SK-N-SH (cell line): ENCODE measurements around the gene EFTUD2. TPM values are rescaled to one million over a fixed set of nuclear protein-coding genes. Genes with fewer than 3 reads are reported as not detected.

ENCODE experiments used
- CTCF ChIA-PET: fragments of 300-600, 350-600 bp; formaldehyde crosslinking; extraction: SDS; loops from one replicate; lab custom pipeline; 2021; lab: Yijun Ruan, JAX
- POLR2A ChIA-PET: fragments of 350-600 bp; sonication (Branson Sonifier 250); formaldehyde crosslinking; extraction: SDS; loops from one replicate; lab custom pipeline; 2020; ENCODE audit warnings: antibody characterized with exemption, inconsistent platforms; lab: Yijun Ruan, JAX
- DNase-seq: peaks from one replicate; pipeline ENCODE4 v3.0.0; 2012
- H2AFZ ChIP-seq: fragments of 200-600 bp; sonication (generic); 2 replicates; pipeline ENCODE4 v1.8.1; 2016; ENCODE audit warnings: antibody characterized with exemption, mild to moderate bottlenecking, low read depth
- H3F3A ChIP-seq: fragments of 200-600 bp; sonication (generic); replicated peaks from 2 replicates; pipeline ENCODE3; 2016; ENCODE audit warnings: antibody characterized with exemption, mild to moderate bottlenecking; ENCODE audit not compliant: insufficient read depth
- H3K27ac ChIP-seq, 2 experiments: fragments of 200-500 bp in 1 of 2; fragments of 200-600 bp in 1 of 2; sonication (Bioruptor generic) in 1 of 2; sonication (generic), shearing (Covaris generic) in 1 of 2; 2 replicates each; pipeline versions ENCODE4 v1.5.1 to v1.6.1; 2014 to 2016; ENCODE audit warnings: low read depth in 2 of 2, inconsistent platforms in 1 of 2, low read length in 1 of 2, mild to moderate bottlenecking in 1 of 2, mixed read lengths in 1 of 2
- H3K27me3 ChIP-seq: fragments of 200-600 bp; sonication (generic), shearing (Covaris generic); 2 replicates; pipeline ENCODE4 v1.6.1; 2016; ENCODE audit warnings: mixed run types; ENCODE audit not compliant: insufficient read depth
- H3K36me3 ChIP-seq, 2 experiments: fragments of 200-500 bp in 1 of 2; fragments of 200-600 bp in 1 of 2; sonication (Bioruptor generic) in 1 of 2; sonication (generic) in 1 of 2; replicated peaks in 1 of 2; 2 replicates each; pipeline versions ENCODE3 to v1.5.1; 2014 to 2016; ENCODE audit warnings: low read length in 1 of 2, mild to moderate bottlenecking in 1 of 2; ENCODE audit not compliant: insufficient read depth in 2 of 2, control insufficient read depth in 1 of 2
- H3K4me1 ChIP-seq, 2 experiments: fragments of 200-500 bp in 1 of 2; fragments of 200-600 bp in 1 of 2; sonication (Bioruptor generic) in 1 of 2; sonication (generic), shearing (Covaris generic) in 1 of 2; 2 replicates each; pipeline versions ENCODE4 v1.5.1 to v1.6.1; 2014 to 2016; ENCODE audit warnings: low read depth in 1 of 2, low read length in 1 of 2, mixed run types in 1 of 2; ENCODE audit not compliant: insufficient read depth in 2 of 2, control insufficient read depth in 1 of 2
- H3K4me2 ChIP-seq: fragments of 200-600 bp; sonication (generic), shearing (Covaris generic); 2 replicates; pipeline ENCODE4 v1.6.1; 2017; ENCODE audit warnings: mixed run types
- H3K4me3 ChIP-seq, 2 experiments: fragments of 200-500 bp in 1 of 2; fragments of 200-600 bp in 1 of 2; sonication (Bioruptor generic) in 1 of 2; sonication (generic), shearing (Covaris generic) in 1 of 2; 2 replicates each; pipeline versions ENCODE4 v1.5.1 to v1.8.1; 2014 to 2016; ENCODE audit warnings: low read depth in 2 of 2, inconsistent platforms in 1 of 2, low read length in 1 of 2, mild to moderate bottlenecking in 1 of 2, mixed read lengths in 1 of 2, moderate library complexity in 1 of 2
- H3K79me2 ChIP-seq: fragments of 200-600 bp; sonication (generic); 2 replicates; pipeline ENCODE4 v1.8.1; 2017; ENCODE audit warnings: mild to moderate bottlenecking; ENCODE audit not compliant: insufficient read depth
- H3K9ac ChIP-seq: fragments of 200-600 bp; sonication (generic); 2 replicates; pipeline ENCODE4 v1.6.1; 2017; ENCODE audit warnings: mixed run types
- H3K9me2 ChIP-seq: fragments of 200-600 bp; sonication (generic); 2 replicates; pipeline ENCODE4 v1.6.1; 2017; ENCODE audit warnings: mixed run types
- H3K9me3 ChIP-seq: fragments of 200-600 bp; sonication (generic); 2 replicates; pipeline ENCODE4 v1.6.1; 2017; ENCODE audit warnings: mixed run types, mild to moderate bottlenecking, moderate library complexity
- H4K20me1 ChIP-seq: fragments of 200-600 bp; sonication (generic); 2 replicates; pipeline ENCODE4 v1.6.1; 2017; ENCODE audit warnings: mild to moderate bottlenecking, mixed run types; ENCODE audit not compliant: insufficient read depth
- ELF1 ChIP-seq: IDR thresholded peaks from 2 replicates; pipeline ENCODE4 v1.4.0; 2012
- EP300 ChIP-seq, 2 experiments: IDR thresholded peaks; 2 replicates each; pipeline versions ENCODE4 v1.4.0 to v1.6.1; 2012; ENCODE audit warnings: borderline replicate concordance in 1 of 2, low read depth in 1 of 2, low read length in 1 of 2
- EZH2phosphoT487 ChIP-seq: fragments of 200-600 bp; sonication (generic); IDR thresholded peaks from 2 replicates; pipeline ENCODE4 v1.6.1; 2017; ENCODE audit warnings: low read depth, mixed run types, mild to moderate bottlenecking, antibody characterized with exemption, moderate library complexity, borderline replicate concordance
- FOXJ3 ChIP-seq: sonication (generic); formaldehyde crosslinking; IDR thresholded peaks from 2 replicates; pipeline ENCODE4 v1.5.1; 2020; ENCODE audit warnings: mild to moderate bottlenecking, missing genetic modification reagents
- FOXM1 ChIP-seq: IDR thresholded peaks from 2 replicates; pipeline ENCODE4 v1.4.0; 2012; ENCODE audit warnings: low read depth, mild to moderate bottlenecking
- GABPA ChIP-seq: IDR thresholded peaks from 2 replicates; pipeline ENCODE4 v1.4.0; 2012; ENCODE audit warnings: low read depth, mild to moderate bottlenecking
- GATA2 ChIP-seq: sonication (generic); formaldehyde crosslinking; IDR thresholded peaks from 2 replicates; pipeline ENCODE4 v1.5.0; 2020; ENCODE audit warnings: mild to moderate bottlenecking, missing genetic modification reagents
- MEF2A ChIP-seq: IDR thresholded peaks from 2 replicates; pipeline ENCODE4 v1.4.0; 2012; ENCODE audit warnings: low read depth, borderline replicate concordance
- NRF1 ChIP-seq: IDR thresholded peaks from 2 replicates; pipeline ENCODE4 v1.6.1; 2012; ENCODE audit warnings: low read depth, mild to moderate bottlenecking, low read length
- RCOR1 ChIP-seq: fragments of 150-350 bp; IDR thresholded peaks from 2 replicates; pipeline ENCODE4 v1.6.1; 2017; ENCODE audit warnings: antibody characterized with exemption, low read length
- RXRA ChIP-seq: IDR thresholded peaks from 2 replicates; pipeline ENCODE4 v1.4.0; 2012; ENCODE audit warnings: low read depth, mild to moderate bottlenecking, borderline replicate concordance
- SMC3 ChIP-seq: IDR thresholded peaks from 2 replicates; pipeline ENCODE4 v1.6.1; 2012; ENCODE audit warnings: low read depth, low read length, improper control_type of control experiment
- WGBS: methylation state at CpG from one replicate; pipeline ENCODE4 v1.1.6; 2017; ENCODE audit warnings: low lambda C conversion rate; 5-methylcytosine and 5-hydroxymethylcytosine counted together
- polyA plus RNA-seq, 3 experiments: library from polyadenylated mRNA; depleted of rRNA; stranded (reverse); fragments of >200 nt; gene quantifications; 2 replicates each; pipeline ENCODE4 v1.2.3, GENCODE V29; 2012
- TF ChIP-seq, protein P1 (sequence below): fragments of 200-600 bp; sonication (generic); IDR thresholded peaks from 2 replicates; pipeline ENCODE4 v1.6.1; 2017; ENCODE audit warnings: antibody characterized with exemption, mild to moderate bottlenecking, moderate library complexity
- TF ChIP-seq, protein P2 (sequence below): IDR thresholded peaks from 2 replicates; pipeline ENCODE4; 2012
- TF ChIP-seq, protein P3 (sequence below): IDR thresholded peaks from 2 replicates; pipeline ENCODE4 v1.4.0; 2012; ENCODE audit warnings: low read depth, borderline replicate concordance

Gene EFTUD2
- polyA plus RNA-seq, 1 of the 3 experiments (the other 2 are of a cell fraction): 82.9 TPM

DNA sequence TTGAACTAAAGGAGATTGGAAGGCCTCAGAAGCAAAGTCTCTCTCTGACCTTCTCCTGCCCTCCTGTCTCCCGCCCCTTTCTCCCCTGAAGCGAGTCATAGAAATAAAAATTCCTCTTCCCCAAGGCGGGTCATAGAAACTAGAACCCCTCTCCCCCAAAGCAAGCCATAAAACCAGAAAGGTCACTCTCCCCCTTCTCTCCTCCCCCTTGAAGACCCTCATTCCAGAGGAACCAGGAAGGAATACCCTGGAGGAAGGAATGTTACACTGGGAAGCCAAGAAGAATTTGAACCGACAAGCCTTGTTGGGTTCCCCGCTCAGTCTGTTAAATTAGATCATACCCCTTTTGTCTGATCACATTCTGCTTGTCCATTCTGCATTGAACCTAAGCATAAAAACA is 66.4 kb downstream of the EFTUD2 start:
- Histone ChIP-seq H2AFZ (no peak overlapping the region), H3K4me3 (no peak overlapping the region), H3K4me2 (no peak overlapping the region), H3K27me3 (no peaks in the 10 kb centered on the region), H3K4me1 (peaks cover 2 to 4% of the 10 kb centered on the region in 2 experiments; a peak in 3 of 4 replicates), H3F3A (peaks cover 17% of the 10 kb centered on the region), H4K20me1 (peaks cover 6% of the 10 kb centered on the region; the same call in 1 of the 2 replicates), H3K9ac (no peak overlapping the region)
- CTCF ChIA-PET: interaction anchor here (1.1 to 13.4 kb wide), 2 partner anchors 56 to 266 kb away, joined by 3 to 109 read pairs; no protein-coding TSS in a partner anchor
- no peak for DNase-seq
- 90% methylated on average over 5 of the region's 5 CpGs for WGBS
- TF ChIP-seq MEF2A: no peak
- TF ChIP-seq, protein P1, sequence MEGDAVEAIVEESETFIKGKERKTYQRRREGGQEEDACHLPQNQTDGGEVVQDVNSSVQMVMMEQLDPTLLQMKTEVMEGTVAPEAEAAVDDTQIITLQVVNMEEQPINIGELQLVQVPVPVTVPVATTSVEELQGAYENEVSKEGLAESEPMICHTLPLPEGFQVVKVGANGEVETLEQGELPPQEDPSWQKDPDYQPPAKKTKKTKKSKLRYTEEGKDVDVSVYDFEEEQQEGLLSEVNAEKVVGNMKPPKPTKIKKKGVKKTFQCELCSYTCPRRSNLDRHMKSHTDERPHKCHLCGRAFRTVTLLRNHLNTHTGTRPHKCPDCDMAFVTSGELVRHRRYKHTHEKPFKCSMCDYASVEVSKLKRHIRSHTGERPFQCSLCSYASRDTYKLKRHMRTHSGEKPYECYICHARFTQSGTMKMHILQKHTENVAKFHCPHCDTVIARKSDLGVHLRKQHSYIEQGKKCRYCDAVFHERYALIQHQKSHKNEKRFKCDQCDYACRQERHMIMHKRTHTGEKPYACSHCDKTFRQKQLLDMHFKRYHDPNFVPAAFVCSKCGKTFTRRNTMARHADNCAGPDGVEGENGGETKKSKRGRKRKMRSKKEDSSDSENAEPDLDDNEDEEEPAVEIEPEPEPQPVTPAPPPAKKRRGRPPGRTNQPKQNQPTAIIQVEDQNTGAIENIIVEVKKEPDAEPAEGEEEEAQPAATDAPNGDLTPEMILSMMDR: peak; percentile 24; the same call in 1 of the 2 replicates
- TF ChIP-seq, all 33 proteins: peak for 1
- Histone ChIP-seq H3K36me3 (no peaks in the 10 kb centered on the region), H3K9me2 (no peaks in the 10 kb centered on the region), H3K9me3 (no peaks in the 10 kb centered on the region), H3K79me2 (peaks cover 20% of the 10 kb centered on the region), H3K27ac (no peak overlapping the region)
- POLR2A ChIA-PET: no interaction called here

DNA sequence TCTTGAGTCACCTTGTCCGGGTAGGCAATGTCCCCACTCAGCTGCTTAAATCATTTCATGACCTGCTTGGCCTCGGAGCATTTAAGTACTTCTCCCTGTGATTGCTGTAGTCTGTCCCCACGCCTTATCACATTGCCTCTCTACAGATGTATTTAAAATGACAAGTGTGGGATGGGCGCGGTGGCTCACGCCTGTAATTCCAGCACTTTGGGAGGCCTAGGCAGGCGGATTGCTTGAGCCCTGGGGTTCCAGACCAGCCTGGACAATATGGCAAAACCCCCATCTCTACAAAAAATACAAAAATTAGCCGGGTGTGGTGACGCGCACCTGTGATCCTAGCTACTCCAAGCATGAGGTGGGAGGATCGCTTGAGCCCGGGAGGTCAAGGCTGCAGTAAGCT is 67.9 kb downstream of the EFTUD2 start:
- H3F3A ChIP-seq: peaks cover 19% of the 10 kb centered on the region
- H2AFZ ChIP-seq: no peak overlapping the region
- H3K4me2 ChIP-seq: 0 out of 2 replicates have a peak overlapping the region, but pooled peaks have one; percentile 96
- peaks cover 2 to 4% of the 10 kb centered on the region in 2 experiments; a peak in 3 of 4 replicates for H3K4me1 ChIP-seq
- CTCF ChIA-PET: interaction anchor here (0.7 to 13.4 kb wide), 5 partner anchors 28 to 54 kb away, joined by 3 to 109 read pairs (median 4); no protein-coding TSS in a partner anchor
- TF ChIP-seq FOXM1 (no peak), GATA2 (CRISPR knock-in tag) (no peak), RXRA (no peak), EZH2phosphoT487 (no peak), EP300 (IDR thresholded peaks at IDR 0.05; ENCODE audit: borderline replicate concordance in 1 of 2, low read depth in 1 of 2, low read length in 1 of 2) (no peak), GABPA (no peak), SMC3 (no peak), ELF1 (no peak), FOXJ3 (CRISPR knock-in tag) (no peak), RCOR1 (no peak), NRF1 (no peak)
- TF ChIP-seq, protein P1: no peak
- TF ChIP-seq, protein P2, sequence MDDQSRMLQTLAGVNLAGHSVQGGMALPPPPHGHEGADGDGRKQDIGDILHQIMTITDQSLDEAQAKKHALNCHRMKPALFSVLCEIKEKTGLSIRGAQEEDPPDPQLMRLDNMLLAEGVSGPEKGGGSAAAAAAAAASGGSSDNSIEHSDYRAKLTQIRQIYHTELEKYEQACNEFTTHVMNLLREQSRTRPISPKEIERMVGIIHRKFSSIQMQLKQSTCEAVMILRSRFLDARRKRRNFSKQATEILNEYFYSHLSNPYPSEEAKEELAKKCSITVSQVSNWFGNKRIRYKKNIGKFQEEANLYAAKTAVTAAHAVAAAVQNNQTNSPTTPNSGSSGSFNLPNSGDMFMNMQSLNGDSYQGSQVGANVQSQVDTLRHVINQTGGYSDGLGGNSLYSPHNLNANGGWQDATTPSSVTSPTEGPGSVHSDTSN: no peak
- TF ChIP-seq, protein P3, sequence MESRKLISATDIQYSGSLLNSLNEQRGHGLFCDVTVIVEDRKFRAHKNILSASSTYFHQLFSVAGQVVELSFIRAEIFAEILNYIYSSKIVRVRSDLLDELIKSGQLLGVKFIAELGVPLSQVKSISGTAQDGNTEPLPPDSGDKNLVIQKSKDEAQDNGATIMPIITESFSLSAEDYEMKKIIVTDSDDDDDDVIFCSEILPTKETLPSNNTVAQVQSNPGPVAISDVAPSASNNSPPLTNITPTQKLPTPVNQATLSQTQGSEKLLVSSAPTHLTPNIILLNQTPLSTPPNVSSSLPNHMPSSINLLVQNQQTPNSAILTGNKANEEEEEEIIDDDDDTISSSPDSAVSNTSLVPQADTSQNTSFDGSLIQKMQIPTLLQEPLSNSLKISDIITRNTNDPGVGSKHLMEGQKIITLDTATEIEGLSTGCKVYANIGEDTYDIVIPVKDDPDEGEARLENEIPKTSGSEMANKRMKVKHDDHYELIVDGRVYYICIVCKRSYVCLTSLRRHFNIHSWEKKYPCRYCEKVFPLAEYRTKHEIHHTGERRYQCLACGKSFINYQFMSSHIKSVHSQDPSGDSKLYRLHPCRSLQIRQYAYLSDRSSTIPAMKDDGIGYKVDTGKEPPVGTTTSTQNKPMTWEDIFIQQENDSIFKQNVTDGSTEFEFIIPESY: no peak
- TF ChIP-seq, all 33 proteins: peak for 0
- peaks cover 14% of the 10 kb centered on the region for H4K20me1 ChIP-seq
- POLR2A ChIA-PET: no interaction called here
- no peak for DNase-seq
- H3K27ac ChIP-seq: no peak overlapping the region; a peak in 1 of 4 replicates
- H3K79me2 ChIP-seq: peaks cover 34% of the 10 kb centered on the region
- no peaks in the 10 kb centered on the region for H3K9me2 ChIP-seq
- H3K36me3 ChIP-seq: no peaks in the 10 kb centered on the region
- H3K27me3 ChIP-seq: no peaks in the 10 kb centered on the region
- H3K9me3 ChIP-seq: no peaks in the 10 kb centered on the region
- no peak overlapping the region for H3K9ac ChIP-seq
- H3K4me3 ChIP-seq: no peak overlapping the region
- WGBS: 93% methylated on average over 12 of the region's 12 CpGs
